Measurements from ENCODE around the gene USP38. TPM values are rescaled to one million over a fixed set of nuclear protein-coding genes. Genes with fewer than 3 reads are reported as not detected.
"Not testable (repeated sequence)": the region's sequence is repeated elsewhere in the genome, so short reads cannot be mapped to it uniquely, and the experiment has no call there.

Gene USP38
- polyA plus RNA-seq, 3 donors: 7.3 to 19.3 (median 12.4) TPM

GRCh38 chr4:143234153-143234552, 49.4 kb downstream of the USP38 start:
- Mint-ChIP-seq H3K4me1 (peaks cover 15% of the 10 kb centered on the region), H3K9me3 (no peaks in the 10 kb centered on the region)
- WGBS (ENCODE audit: insufficient coverage): no CpG with 5 or more reads among the region's 1 CpG

GRCh38 chr4:143237195-143237594, 52.5 kb downstream of the USP38 start:
- H3K4me1 Mint-ChIP-seq; H3K9ac ChIP-seq (ENCODE audit: insufficient read depth, low read length, poor library complexity, severe bottlenecking); H3K27ac ChIP-seq (ENCODE audit: low read depth in 1 of 2, low read length in 2 of 2); H3K9me3 Mint-ChIP-seq; H3K79me2 ChIP-seq (ENCODE audit: insufficient read depth, low read length); H3K27me3 ChIP-seq (ENCODE audit: control insufficient read depth in 2 of 2, insufficient read depth in 2 of 2, low read length in 2 of 2); H4K20me1 ChIP-seq (ENCODE audit: insufficient read depth, low read length); H3K27ac Mint-ChIP-seq; H3K4me3 Mint-ChIP-seq; H3K4me3 ChIP-seq (replicated peaks in 1 of 3; ENCODE audit: low read depth in 2 of 3, low read length in 3 of 3); H3K27me3 Mint-ChIP-seq (ENCODE audit: low read depth in 3 of 3); DNase-seq; H2AFZ ChIP-seq (ENCODE audit: insufficient read depth, low read depth, low read length, poor library complexity, severe bottlenecking); H3K4me2 ChIP-seq (replicated peaks; ENCODE audit: extremely low read depth, low read length, poor library complexity, severe bottlenecking); H3K9me3 ChIP-seq (replicated peaks in 1 of 2; ENCODE audit: control insufficient read depth in 1 of 2, insufficient read depth in 1 of 2, low read length in 2 of 2); H3K36me3 Mint-ChIP-seq; H3K36me3 ChIP-seq (replicated peaks in 1 of 2; ENCODE audit: control insufficient read depth in 1 of 2, insufficient read depth in 2 of 2, low read length in 2 of 2); H3K4me1 ChIP-seq (ENCODE audit: control insufficient read depth in 1 of 2, insufficient read depth in 2 of 2, low read length in 2 of 2); intact Hi-C loops (cut with micrococcal nuclease): not testable (repeated sequence)
- WGBS (ENCODE audit: insufficient coverage): 100% methylated on average over 4 of the region's 11 CpGs

More at GRCh38 chr4:143234153-143234552, 49.4 kb downstream of the USP38 start:
- no peak overlapping the region for H3K27ac Mint-ChIP-seq
- no peak overlapping the region for H3K9ac ChIP-seq (ENCODE audit: insufficient read depth, low read length, poor library complexity, severe bottlenecking)
- no peaks in the 10 kb centered on the region for H3K36me3 ChIP-seq (replicated peaks in 1 of 2; ENCODE audit: control insufficient read depth in 1 of 2, insufficient read depth in 2 of 2, low read length in 2 of 2)
- no peak overlapping the region for H3K27ac ChIP-seq (ENCODE audit: low read depth in 1 of 2, low read length in 2 of 2)
- H3K4me3 Mint-ChIP-seq: no peak overlapping the region
- H3K4me1 ChIP-seq (ENCODE audit: control insufficient read depth in 1 of 2, insufficient read depth in 2 of 2, low read length in 2 of 2): peaks cover 13 to 14% of the 10 kb centered on the region in 2 donors
- no peaks in the 10 kb centered on the region for H3K79me2 ChIP-seq (ENCODE audit: insufficient read depth, low read length)
- H4K20me1 ChIP-seq (ENCODE audit: insufficient read depth, low read length): no peaks in the 10 kb centered on the region
- H3K4me2 ChIP-seq (replicated peaks; ENCODE audit: extremely low read depth, low read length, poor library complexity, severe bottlenecking): no peak overlapping the region
- no peaks in the 10 kb centered on the region for H3K36me3 Mint-ChIP-seq
- no peak for TF ChIP-seq CTCF (IDR thresholded peaks at IDR 0.05)
- intact Hi-C loops (cut with micrococcal nuclease): no loop called here
- H3K27me3 ChIP-seq (ENCODE audit: control insufficient read depth in 2 of 2, insufficient read depth in 2 of 2, low read length in 2 of 2): no peaks in the 10 kb centered on the region
- H3K9me3 ChIP-seq (replicated peaks in 1 of 2; ENCODE audit: control insufficient read depth in 1 of 2, insufficient read depth in 1 of 2, low read length in 2 of 2): no peaks in the 10 kb centered on the region
- H3K4me3 ChIP-seq (replicated peaks in 1 of 3; ENCODE audit: low read depth in 2 of 3, low read length in 3 of 3): no peak overlapping the region
- no peak overlapping the region for H2AFZ ChIP-seq (ENCODE audit: insufficient read depth, low read depth, low read length, poor library complexity, severe bottlenecking)
- no peak for DNase-seq
- peaks cover 0 to 1% (median 0%) of the 10 kb centered on the region in 3 donors for H3K27me3 Mint-ChIP-seq (ENCODE audit: low read depth in 3 of 3)

Data from CD14-positive monocyte (primary cell).